ENCODE measurements around the gene NPC1.

NPC1 gene

DNA sequence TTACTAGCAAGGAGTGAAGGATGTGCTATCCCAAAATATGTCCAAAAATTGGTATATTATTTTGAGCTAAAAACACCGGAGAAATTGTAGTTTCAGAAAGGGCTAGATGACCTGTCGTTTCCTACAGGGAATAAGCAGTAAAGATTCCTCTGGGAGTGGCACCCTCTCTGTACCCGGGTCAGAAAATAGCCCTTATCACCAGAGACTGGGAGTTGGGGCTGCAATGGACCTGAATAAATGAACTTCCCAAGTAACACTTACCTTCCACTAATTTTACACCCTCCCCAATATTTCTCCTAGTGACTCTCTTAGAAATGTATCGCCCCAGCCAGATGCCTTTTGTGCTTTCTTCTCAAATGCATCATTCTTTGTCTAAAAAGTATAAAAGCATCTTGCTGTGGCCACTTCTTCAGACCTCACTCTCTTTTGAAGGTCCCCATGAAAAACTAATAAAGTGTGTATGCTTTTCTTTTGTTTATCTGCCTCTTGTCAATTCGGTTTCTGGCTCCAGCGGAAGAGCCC is 83.7 kb downstream of the NPC1 start:
- DNase-seq (ENCODE audit: low read depth) = no peak
- TF ChIP-seq, protein P1, sequence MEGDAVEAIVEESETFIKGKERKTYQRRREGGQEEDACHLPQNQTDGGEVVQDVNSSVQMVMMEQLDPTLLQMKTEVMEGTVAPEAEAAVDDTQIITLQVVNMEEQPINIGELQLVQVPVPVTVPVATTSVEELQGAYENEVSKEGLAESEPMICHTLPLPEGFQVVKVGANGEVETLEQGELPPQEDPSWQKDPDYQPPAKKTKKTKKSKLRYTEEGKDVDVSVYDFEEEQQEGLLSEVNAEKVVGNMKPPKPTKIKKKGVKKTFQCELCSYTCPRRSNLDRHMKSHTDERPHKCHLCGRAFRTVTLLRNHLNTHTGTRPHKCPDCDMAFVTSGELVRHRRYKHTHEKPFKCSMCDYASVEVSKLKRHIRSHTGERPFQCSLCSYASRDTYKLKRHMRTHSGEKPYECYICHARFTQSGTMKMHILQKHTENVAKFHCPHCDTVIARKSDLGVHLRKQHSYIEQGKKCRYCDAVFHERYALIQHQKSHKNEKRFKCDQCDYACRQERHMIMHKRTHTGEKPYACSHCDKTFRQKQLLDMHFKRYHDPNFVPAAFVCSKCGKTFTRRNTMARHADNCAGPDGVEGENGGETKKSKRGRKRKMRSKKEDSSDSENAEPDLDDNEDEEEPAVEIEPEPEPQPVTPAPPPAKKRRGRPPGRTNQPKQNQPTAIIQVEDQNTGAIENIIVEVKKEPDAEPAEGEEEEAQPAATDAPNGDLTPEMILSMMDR (conservative IDR thresholded peaks at IDR 0.05; ENCODE audit: low read depth, low read length) = no peak
- H3K4me3 ChIP-seq (ENCODE audit: low read depth, low read length) = peak overlapping the region; percentile 78

DNA sequence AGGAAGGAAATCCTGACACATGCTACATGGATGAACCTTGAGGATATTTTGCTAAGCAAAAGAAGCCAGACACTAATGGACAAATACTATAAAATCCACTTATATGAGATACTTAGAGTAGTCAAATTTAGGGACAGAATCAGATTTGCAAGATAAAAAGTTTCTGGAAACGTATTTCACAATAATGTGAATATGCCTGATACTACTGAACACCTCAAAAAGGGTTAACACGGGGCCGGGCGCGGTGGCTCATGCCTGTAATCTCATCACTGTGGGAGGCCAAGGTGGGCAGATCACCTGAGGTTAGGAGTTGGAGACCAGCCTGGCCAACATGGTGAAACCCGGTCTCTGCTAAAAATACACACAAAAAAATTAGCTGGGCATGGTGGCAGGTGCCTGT is 84.7 kb downstream of the NPC1 start:
- no peak for DNase-seq (ENCODE audit: low read depth)
- TF ChIP-seq, protein P1 (conservative IDR thresholded peaks at IDR 0.05; ENCODE audit: low read depth, low read length) = no peak
- no peak overlapping the region for H3K4me3 ChIP-seq (ENCODE audit: low read depth, low read length)

DNA sequence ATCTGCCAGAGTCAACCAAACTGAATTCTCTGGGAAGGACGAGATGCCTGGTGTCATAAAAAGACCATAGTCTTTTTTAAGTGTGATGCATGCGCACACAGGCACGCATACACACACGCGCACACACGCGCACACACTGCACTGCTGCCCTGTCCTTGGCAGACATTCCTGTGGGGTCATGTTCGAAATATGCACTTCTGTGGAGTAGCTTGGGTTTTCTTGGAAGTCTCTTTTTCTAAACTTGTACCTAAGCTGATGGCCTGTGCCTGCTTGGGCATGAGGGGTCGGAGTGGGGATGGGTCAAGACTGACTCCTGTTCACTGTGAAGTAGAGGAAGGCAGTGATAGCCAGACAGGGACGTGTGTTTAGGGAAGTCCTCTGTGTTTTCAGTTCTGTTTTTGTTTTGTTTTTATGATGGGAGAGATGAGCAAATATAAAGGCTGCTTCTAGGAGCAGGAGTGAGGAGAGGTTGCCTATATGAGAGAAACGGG is 87.0 kb downstream of the NPC1 start:
- TF ChIP-seq, protein P1 (conservative IDR thresholded peaks at IDR 0.05; ENCODE audit: low read depth, low read length) = no peak
- no peak overlapping the region for H3K4me3 ChIP-seq (ENCODE audit: low read depth, low read length)
- no peak for DNase-seq (ENCODE audit: low read depth)

DNA sequence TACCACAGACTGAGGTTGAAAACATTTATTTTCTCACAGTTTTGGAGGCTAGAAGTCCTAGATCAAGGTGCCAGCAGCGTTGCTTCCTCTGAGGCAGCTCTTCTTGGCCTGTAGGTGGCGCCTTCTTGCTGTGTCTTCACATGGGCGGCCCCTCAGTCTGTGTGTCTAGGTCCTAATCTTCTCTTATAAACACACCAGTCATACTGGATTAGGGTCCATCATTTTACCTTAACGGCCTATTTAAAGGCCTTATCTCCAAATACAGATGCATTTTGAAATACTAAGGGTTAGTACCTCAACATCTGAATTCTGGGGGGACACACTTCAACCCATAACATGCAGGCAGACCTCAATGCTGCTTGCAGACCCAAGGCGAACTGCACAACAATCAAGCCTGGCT is 87.4 kb downstream of the NPC1 start:
- TF ChIP-seq, protein P1 (conservative IDR thresholded peaks at IDR 0.05; ENCODE audit: low read depth, low read length) = peak; percentile 98
- H3K4me3 ChIP-seq (ENCODE audit: low read depth, low read length) = no peak overlapping the region
- DNase-seq (ENCODE audit: low read depth) = peak; percentile 90

DNA sequence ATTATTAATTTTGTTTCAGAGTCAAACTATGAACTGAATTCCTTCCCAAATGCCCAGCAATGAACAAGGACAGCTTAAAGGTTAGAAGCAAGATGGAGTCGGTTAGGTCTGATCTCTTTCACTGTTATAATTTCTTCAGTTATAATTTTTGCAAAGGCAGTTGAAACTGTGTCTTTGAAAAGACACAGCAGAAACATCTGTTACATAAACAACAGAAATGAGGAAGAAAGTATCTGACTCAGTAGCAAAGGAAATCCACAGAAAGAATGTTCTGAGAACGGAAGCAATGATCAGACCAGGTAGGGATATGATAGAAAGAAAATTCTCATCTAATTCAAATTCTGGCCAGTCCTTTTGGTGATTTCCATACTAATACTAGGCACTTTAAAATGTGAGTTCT is 88.2 kb downstream of the NPC1 start:
- no peak overlapping the region for H3K4me3 ChIP-seq (ENCODE audit: low read depth, low read length)
- DNase-seq (ENCODE audit: low read depth) = no peak
- TF ChIP-seq, protein P1 (conservative IDR thresholded peaks at IDR 0.05; ENCODE audit: low read depth, low read length) = no peak

DNA sequence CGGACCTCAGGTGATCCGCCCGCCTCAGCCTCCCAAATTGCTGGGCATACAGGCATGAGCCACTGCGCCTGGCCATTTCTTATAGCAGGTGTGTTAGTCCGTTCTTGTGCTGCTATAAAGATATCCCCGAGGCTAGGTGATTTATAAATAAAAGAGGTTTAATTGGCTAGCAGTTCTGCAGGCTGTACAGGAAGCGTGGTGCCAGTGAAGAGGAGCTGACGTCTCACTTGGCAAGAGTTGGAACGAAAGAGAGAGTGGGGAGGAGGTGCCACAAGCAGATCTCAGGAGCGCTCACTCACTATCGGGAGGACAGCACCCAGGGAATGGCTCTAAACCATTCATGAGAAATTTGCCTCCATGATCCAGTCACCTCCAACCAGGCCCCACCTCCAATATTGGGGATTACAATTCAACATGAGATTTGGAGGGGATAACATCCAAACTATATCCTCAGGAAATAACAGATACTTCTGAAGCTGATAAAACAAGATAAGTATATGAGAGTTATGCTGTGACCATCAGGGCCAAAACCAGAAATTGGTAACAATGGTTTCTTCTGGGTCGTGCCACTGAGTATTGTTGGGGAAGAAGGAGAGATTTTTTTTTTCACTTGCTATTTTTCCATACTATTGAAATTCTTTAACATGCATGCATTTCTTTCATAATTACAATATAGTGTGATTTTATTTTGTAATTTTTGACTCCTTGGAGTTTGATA is 90.4 kb downstream of the NPC1 start:
- TF ChIP-seq, protein P1 (conservative IDR thresholded peaks at IDR 0.05; ENCODE audit: low read depth, low read length) = no peak
- H3K4me3 ChIP-seq (ENCODE audit: low read depth, low read length) = no peak overlapping the region
- no peak for DNase-seq (ENCODE audit: low read depth)

DNA sequence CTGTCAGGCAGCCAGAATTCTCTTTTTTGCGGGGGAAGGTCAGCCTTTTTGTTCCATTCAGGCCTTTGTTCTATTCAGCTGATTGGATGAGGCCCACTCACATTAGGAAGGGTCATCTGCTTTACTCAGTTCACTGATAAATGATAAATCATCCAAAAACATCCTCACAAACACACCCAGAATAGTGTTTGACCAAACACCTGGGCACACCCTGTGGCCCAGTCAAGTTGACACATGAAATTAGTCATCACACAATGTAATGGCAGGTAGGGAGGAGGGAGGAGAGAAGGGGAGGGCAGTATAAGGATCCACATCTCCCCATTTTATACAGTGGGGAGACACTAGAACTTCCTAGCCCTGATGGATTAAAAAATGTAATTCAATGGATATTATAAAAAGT is 91.3 kb downstream of the NPC1 start:
- TF ChIP-seq, protein P1 (conservative IDR thresholded peaks at IDR 0.05; ENCODE audit: low read depth, low read length) = no peak
- no peak overlapping the region for H3K4me3 ChIP-seq (ENCODE audit: low read depth, low read length)
- DNase-seq (ENCODE audit: low read depth) = no peak

Measured in choroid plexus epithelial cell (primary cell).